Astrocyte of the cerebellum (primary cell): ENCODE measurements around the gene KCNE3.

Source experiments
- DNase-seq: peaks from one replicate; pipeline ENCODE4 v3.0.0-alpha.2; 2011; ENCODE audit warnings: low read depth
- H3K4me3 ChIP-seq: 2 replicates; pipeline ENCODE4 v1.5.1; 2011; ENCODE audit warnings: mild to moderate bottlenecking, low read depth, low read length, moderate library complexity
- in situ Hi-C: cut with HindIII; loops from 2 replicates; pipeline ENCODE4 v1.10.0; 2017; ENCODE audit warnings: low sequenced_read_pairs
- TF ChIP-seq, protein P1 (sequence below): IDR thresholded peaks from 2 replicates; pipeline ENCODE4 v1.5.1; 2012; ENCODE audit warnings: low read length, low read depth, moderate library complexity, mild to moderate bottlenecking; ENCODE audit errors: missing control alignments

KCNE3 gene

DNA sequence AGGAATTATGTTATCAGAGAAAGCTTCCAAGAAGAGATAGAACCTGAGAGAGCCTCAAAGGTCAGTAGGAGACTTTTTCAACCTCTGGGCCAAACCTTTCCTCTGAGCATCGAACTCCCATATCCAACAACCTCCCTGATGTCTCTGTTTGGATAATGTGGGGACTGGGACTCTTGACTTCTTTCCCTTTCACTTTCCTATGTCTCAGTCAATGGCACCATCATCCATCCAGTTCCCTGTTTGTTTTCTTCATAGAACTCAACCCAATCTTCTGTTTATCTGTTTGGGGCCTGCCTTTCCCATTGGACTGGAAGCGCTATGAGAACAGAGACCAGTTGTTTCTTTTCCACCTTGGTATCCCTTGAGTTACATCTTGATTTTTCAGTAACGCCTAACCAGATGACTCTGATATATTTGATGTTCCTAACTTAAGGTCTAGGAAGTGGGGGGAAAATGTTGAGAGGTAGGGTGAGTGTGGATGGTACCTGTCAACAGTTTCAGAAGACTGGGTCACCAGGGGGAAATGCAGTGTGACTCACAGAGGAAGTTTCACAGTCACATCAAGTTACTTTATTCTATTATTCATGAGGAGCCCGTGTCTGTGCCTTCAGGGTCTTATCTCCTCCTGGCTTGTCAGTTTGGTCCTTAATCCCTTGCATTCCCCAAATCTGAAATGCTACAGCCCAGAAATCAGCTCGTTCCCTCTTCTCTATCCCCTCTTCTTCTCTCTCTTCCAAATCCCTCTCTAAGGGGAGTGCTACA is 4.5 kb upstream of the KCNE3 start:
- in situ Hi-C loops = loop anchor here (10.0 kb wide), 1 partner anchor 103 kb away; no protein-coding TSS in a partner anchor
- H3K4me3 ChIP-seq = no peak overlapping the region
- no peak for DNase-seq
- TF ChIP-seq, protein P1, sequence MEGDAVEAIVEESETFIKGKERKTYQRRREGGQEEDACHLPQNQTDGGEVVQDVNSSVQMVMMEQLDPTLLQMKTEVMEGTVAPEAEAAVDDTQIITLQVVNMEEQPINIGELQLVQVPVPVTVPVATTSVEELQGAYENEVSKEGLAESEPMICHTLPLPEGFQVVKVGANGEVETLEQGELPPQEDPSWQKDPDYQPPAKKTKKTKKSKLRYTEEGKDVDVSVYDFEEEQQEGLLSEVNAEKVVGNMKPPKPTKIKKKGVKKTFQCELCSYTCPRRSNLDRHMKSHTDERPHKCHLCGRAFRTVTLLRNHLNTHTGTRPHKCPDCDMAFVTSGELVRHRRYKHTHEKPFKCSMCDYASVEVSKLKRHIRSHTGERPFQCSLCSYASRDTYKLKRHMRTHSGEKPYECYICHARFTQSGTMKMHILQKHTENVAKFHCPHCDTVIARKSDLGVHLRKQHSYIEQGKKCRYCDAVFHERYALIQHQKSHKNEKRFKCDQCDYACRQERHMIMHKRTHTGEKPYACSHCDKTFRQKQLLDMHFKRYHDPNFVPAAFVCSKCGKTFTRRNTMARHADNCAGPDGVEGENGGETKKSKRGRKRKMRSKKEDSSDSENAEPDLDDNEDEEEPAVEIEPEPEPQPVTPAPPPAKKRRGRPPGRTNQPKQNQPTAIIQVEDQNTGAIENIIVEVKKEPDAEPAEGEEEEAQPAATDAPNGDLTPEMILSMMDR = no peak

DNA sequence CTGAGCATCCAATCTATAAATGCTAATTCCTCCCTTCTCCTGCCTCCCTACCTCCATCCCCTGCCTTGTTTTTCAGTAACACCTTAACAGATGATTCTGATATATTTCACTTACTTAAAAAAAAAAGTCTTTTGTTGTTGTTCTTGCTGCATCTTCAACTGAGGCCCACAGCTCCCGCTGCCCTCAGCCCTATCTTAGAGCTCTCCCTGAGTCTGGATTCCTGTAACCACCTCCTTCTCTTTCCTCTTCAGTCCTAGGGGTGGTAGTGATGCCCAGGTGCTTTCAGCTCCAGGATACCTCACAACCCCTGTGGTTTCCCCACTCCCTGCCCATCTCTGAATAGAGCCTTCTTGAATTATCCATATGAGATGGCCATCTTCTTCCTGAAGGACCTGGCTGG is 3.7 kb upstream of the KCNE3 start:
- in situ Hi-C loops = loop anchor here (10.0 kb wide), 1 partner anchor 104 kb away; no protein-coding TSS in a partner anchor
- no peak overlapping the region for H3K4me3 ChIP-seq
- TF ChIP-seq, protein P1 = no peak
- DNase-seq = no peak

DNA sequence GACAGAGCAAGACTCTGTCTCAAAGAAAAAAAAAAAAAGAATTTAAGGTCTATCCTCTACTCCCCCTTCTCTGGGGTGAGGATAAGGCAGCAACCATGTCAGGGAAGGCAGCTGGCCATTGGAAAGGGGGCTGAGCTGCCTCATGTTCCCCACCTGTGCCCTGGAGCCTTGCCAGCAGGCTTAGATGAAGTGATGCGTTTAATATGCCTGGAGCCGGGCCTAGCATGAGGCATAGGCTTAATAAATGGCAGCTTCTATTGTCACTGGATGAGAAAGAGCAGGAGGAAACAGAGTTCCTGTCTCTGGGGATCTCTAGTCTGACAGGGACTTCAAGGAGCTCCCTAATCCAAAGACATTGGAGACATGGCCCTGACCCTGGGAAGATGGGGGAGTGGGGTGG is 3.2 kb upstream of the KCNE3 start:
- in situ Hi-C loops = loop anchor here (10.0 kb wide), 1 partner anchor 104 kb away; no protein-coding TSS in a partner anchor
- H3K4me3 ChIP-seq = no peak overlapping the region
- TF ChIP-seq, protein P1 = no peak
- no peak for DNase-seq

DNA sequence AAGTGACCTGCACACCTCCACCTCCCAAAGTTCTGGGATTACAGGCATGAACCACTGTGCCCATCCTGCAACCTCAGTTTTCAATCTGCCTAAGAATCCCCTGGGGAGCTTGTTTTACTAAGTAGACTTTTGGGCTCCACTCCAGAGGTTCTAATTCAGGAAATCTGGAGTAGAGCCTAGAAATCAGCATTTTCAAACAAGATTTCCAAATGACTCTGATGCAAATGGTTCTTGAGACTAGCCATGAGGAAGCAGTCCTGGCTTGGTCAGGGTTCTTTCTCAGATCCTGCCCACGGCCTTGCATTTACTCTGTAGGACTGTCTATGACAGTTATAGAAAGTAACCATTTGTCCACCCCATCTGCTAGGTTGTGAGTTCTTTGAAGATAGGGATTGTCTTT is 1.6 kb upstream of the KCNE3 start:
- TF ChIP-seq, protein P1 = no peak
- in situ Hi-C loops = no loop called here
- DNase-seq = no peak
- no peak overlapping the region for H3K4me3 ChIP-seq

DNA sequence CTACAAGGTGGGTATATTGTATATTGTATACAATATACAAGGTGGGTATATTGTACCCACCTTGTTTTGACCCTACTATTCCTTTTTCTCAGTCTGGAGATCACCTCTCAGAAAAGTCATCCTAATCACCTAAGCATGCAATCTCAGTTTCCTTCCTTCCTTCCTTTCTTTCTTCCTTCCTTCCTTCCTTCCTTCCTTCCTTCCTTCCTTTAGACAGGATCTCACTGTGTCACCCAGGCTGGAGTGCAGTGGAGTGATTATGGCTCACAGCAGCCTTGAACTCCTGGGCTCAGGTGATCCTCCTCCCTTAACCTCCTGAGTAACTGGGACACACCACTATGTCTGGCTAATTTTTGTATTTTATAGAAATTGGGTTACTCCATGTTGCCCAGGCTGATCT is 1.2 kb upstream of the KCNE3 start:
- no peak overlapping the region for H3K4me3 ChIP-seq
- TF ChIP-seq, protein P1 = no peak
- DNase-seq = no peak
- in situ Hi-C loops = no loop called here

DNA sequence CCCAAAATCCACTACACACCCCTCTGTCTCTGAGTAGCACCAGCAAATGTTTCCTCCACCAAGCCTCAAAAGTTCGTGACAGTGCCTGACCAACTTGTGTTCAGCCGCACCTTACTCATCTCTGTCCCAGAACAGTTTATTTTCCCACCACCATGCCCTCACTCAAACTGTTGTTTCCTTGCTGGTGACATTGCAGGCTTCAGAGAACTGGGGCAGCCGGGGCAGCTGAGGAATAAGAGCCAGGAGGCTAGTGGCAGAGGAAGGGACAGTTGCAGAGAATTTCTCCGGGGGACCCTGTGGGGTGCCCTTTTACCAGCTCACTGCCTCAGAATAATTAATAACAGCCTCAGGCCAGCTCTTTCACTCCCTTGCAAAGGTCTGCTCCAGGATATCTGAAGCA is 709 bp upstream of the KCNE3 start:
- DNase-seq = no peak
- in situ Hi-C loops = no loop called here
- no peak overlapping the region for H3K4me3 ChIP-seq
- TF ChIP-seq, protein P1 = no peak
